Upper lobe of left lung (tissue), 6 donors: Measurements from ENCODE around the gene SLC27A1. TPM values are rescaled to one million over a fixed set of nuclear protein-coding genes. Genes with fewer than 3 reads are reported as not detected.

Source experiments
- ATAC-seq, 2 donors: fragments of 200-7000 bp; cut with Tn5 transposase; one replicate each; pipeline ENCODE4 v1.9.1; 2022; ENCODE audit warnings: mild to moderate bottlenecking in 2 of 2, moderate library complexity in 2 of 2; ENCODE audit not compliant: low FRiP score in 2 of 2
- DNase-seq, 2 donors: peaks; one replicate each; pipeline ENCODE4 v3.0.0-alpha.2; 2019 to 2020
- H3K27ac ChIP-seq, 4 donors: fragments of 200-600 bp; sonication (generic); one replicate each; pipeline ENCODE4 v1.5.1; 2016 to 2019
- H3K27me3 ChIP-seq, 4 donors: fragments of 200-600 bp; sonication (generic); one replicate each; pipeline ENCODE4 v1.5.1; 2017 to 2019
- H3K36me3 ChIP-seq, 4 donors: fragments of 200-600 bp; sonication (generic); one replicate each; pipeline ENCODE4 v1.5.1; 2016 to 2019
- H3K4me1 ChIP-seq, 4 donors: fragments of 200-600 bp; sonication (generic); one replicate each; pipeline ENCODE4 v1.5.1; 2018 to 2019
- H3K4me3 ChIP-seq, 4 donors: fragments of 200-600 bp; sonication (generic); one replicate each; pipeline ENCODE4 v1.5.1; 2017 to 2019; ENCODE audit warnings: mild to moderate bottlenecking in 2 of 4, moderate library complexity in 1 of 4
- H3K9me3 ChIP-seq, 4 donors: fragments of 200-600 bp; sonication (generic); one replicate each; pipeline ENCODE4 v1.5.1; 2018 to 2019
- EP300 ChIP-seq, 4 donors: sonication (generic); formaldehyde crosslinking; IDR thresholded peaks; one replicate each; pipeline ENCODE4 v1.5.1; 2017; ENCODE audit warnings: antibody characterized with exemption in 4 of 4, control low read depth in 2 of 4
- POLR2A ChIP-seq, 4 donors: fragments of 450-650 bp; IDR thresholded peaks; one replicate each; pipeline ENCODE4 v1.5.1; 2016 to 2017; ENCODE audit warnings: antibody characterized with exemption in 4 of 4, mild to moderate bottlenecking in 2 of 4
- POLR2AphosphoS5 ChIP-seq, 2 donors: sonication (generic); formaldehyde crosslinking; IDR thresholded peaks; one replicate each; pipeline ENCODE4 v1.5.1; 2017; ENCODE audit warnings: antibody characterized with exemption in 2 of 2
- WGBS, 2 donors: methylation state at CpG; one replicate each; pipeline ENCODE4 v1.1.5; 2017 to 2018; 5-methylcytosine and 5-hydroxymethylcytosine counted together
- total RNA-seq, 6 donors: library from RNA; depleted of rRNA in 4 of 6; stranded (reverse); fragments of >200 nt in 4 of 6; gene quantifications; one replicate each; pipeline versions ENCODE4 v1.1.0 to v1.2.1, GENCODE V29; 2016 to 2021
- TF ChIP-seq, protein P1 (sequence below), 6 experiments: fragments of 450-650 bp in 4 of 6; fragments of 200-600 bp in 2 of 6; sonication (generic) in 2 of 6; IDR thresholded peaks; one replicate each; pipeline ENCODE4 v1.5.1; 2016 to 2019; ENCODE audit warnings: antibody characterized with exemption in 6 of 6
- donor health status: DM: no; HTN: no; CAD: no; lungs with moderate emphysema.
- donor health status: DM: no; HTN: yes; CAD: no; lungs with severe emphysema.

SLC27A1 gene
- total RNA-seq, 6 donors from 2014 or later, result 21.0 to 88.0 (median 30.8) TPM

DNA sequence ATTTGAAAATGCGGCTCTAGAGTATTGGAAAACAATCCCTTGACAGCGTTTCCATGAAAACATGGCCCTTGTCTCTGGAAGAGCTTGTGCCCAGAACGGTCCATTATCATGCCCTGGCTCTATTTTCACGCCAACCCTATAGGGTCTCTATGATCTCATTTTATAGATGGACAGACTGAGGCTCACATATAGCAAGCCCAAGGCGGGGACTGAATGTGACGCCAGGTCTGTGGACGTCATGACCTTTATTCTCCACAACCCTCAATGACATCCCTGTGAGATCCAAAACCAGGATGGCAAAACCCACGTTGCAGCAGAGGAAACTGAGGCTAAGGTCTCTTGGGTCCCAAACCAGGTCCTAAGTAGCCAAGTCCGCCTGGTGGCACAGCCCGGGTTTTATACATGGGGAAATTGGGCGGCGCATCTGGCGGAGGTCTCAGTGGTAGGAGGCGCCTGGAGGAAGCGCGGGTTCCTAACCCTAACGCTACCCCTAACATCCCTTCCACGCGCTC lies 84.7 kb downstream of the SLC27A1 start:
- Histone ChIP-seq H3K4me1 (peaks cover 20 to 39% (median 30%) of the 10 kb centered on the region in 4 donors), H3K4me3 (peak overlapping the region in 3 of 4 donors; percentile 80 to 97 (median 86)), H3K36me3 (peaks cover 0 to 10% (median 10%) of the 10 kb centered on the region in 4 donors), H3K27ac (peak overlapping the region; percentile 72 to 95 (median 86)), H3K27me3 (no peaks in the 10 kb centered on the region), H3K9me3 (no peaks in the 10 kb centered on the region)
- WGBS, 2 donors, result 17 to 31% methylated on average over 8 to 13 of the region's 19 CpGs
- ATAC-seq (no peak), DNase-seq (no peak)
- no peak for TF ChIP-seq POLR2A (IDR thresholded peaks at IDR 0.05)
- TF ChIP-seq EP300 (IDR thresholded peaks at IDR 0.05), result no peak
- TF ChIP-seq POLR2AphosphoS5 (IDR thresholded peaks at IDR 0.05), result no peak
- TF ChIP-seq, protein P1, sequence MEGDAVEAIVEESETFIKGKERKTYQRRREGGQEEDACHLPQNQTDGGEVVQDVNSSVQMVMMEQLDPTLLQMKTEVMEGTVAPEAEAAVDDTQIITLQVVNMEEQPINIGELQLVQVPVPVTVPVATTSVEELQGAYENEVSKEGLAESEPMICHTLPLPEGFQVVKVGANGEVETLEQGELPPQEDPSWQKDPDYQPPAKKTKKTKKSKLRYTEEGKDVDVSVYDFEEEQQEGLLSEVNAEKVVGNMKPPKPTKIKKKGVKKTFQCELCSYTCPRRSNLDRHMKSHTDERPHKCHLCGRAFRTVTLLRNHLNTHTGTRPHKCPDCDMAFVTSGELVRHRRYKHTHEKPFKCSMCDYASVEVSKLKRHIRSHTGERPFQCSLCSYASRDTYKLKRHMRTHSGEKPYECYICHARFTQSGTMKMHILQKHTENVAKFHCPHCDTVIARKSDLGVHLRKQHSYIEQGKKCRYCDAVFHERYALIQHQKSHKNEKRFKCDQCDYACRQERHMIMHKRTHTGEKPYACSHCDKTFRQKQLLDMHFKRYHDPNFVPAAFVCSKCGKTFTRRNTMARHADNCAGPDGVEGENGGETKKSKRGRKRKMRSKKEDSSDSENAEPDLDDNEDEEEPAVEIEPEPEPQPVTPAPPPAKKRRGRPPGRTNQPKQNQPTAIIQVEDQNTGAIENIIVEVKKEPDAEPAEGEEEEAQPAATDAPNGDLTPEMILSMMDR (IDR thresholded peaks at IDR 0.05), result no peak

DNA sequence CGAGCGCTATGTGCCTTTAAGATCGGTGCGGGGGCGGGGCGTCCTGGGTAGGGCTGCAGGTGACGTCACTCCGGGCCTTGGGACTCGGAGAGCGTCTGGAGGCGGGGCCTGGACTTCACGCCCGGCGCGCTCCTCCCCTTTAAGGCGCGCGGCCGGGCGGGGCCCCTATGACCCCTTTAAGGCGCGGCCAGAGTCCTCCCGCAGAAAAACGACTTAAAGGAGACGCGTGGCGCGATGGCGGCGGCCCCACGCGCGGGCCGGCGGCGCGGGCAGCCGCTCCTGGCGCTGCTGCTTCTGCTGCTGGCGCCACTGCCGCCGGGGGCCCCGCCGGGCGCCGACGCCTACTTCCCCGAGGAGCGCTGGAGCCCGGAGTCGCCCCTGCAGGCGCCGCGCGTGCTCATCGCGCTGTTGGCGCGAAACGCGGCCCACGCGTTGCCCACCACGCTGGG lies 85.2 kb downstream of the SLC27A1 start, which contains the start of gene COLGALT1:
Gene COLGALT1 (plus strand): TSS at position 170 of the 449 bp plus-strand sequence. CDS start 65 bp downstream, at position 235.
- peak within 1 kb of the TSS; percentile 72 to 95 (median 86) for H3K27ac ChIP-seq
- peaks cover 0 to 15% (median 13%) of the 10 kb centered on the region in 4 donors for H3K36me3 ChIP-seq
- peak; percentile 97 to 98 for ATAC-seq
- TF ChIP-seq, protein P1 (IDR thresholded peaks at IDR 0.05), result no peak
- TF ChIP-seq POLR2A (IDR thresholded peaks at IDR 0.05) (peak in 3 of 4 donors; percentile 14 to 63 (median 39)), POLR2AphosphoS5 (IDR thresholded peaks at IDR 0.05) (peak; percentile 25 to 56)
- H3K4me3 ChIP-seq, result peak within 1 kb of the TSS; percentile 80 to 97 (median 88)
- 0% methylated on average over 36 of the region's 64 CpGs; no CpG with 5 or more reads in 1 of the 2 donors for WGBS, 2 donors
- H3K9me3 ChIP-seq, result no peaks in the 10 kb centered on the region
- peaks cover 20 to 41% (median 32%) of the 10 kb centered on the region in 4 donors for H3K4me1 ChIP-seq
- DNase-seq, result peak; percentile 99 to 100
- no peaks in the 10 kb centered on the region for H3K27me3 ChIP-seq

Other genes with a start within 250 kb of the SLC27A1 start
- 10 to 100 TPM; 12.3 to 37.7 (median 25.8) TPM for gene OCEL1, start 244.3 kb upstream of the SLC27A1 start, total RNA-seq
- gene NR2F6, start 224.6 kb upstream of the SLC27A1 start, total RNA-seq, result 10 to 100 TPM; 55.5 to 86.8 (median 63.1) TPM
- gene USHBP1, start 205.8 kb upstream of the SLC27A1 start, total RNA-seq, result 10 to 100 TPM in 4 of 6 donors, 1 to 10 TPM in 2; 9.1 to 21.4 (median 10.7) TPM
- gene BABAM1, start 203.1 kb upstream of the SLC27A1 start, total RNA-seq, result 10 to 100 TPM; 45.1 to 95.3 (median 82.3) TPM
- gene ANKLE1, start 188.6 kb upstream of the SLC27A1 start, total RNA-seq, result 10 to 100 TPM in 1 of 6 donors, 1 to 10 TPM in 3, under 1 TPM in 2; 0.57 to 13.6 (median 1.4) TPM
- gene ABHD8, start 167.1 kb upstream of the SLC27A1 start, total RNA-seq, result 10 to 100 TPM; 19.7 to 23.4 (median 21.2) TPM
- 100 to 1,000 TPM in 5 of 6 donors, 10 to 100 TPM in 1; 98.3 to 176 (median 122) TPM for gene MRPL34, start 164.7 kb upstream of the SLC27A1 start, total RNA-seq
- 10 to 100 TPM; 11.5 to 42.8 (median 28.4) TPM for gene DDA1, start 161.0 kb upstream of the SLC27A1 start, total RNA-seq
- gene ANO8, start 135.7 kb upstream of the SLC27A1 start, total RNA-seq, result 10 to 100 TPM in 4 of 6 donors, 1 to 10 TPM in 2; 9.0 to 45.1 (median 16.4) TPM
- 10 to 100 TPM; 14.9 to 95.3 (median 26.4) TPM for gene GTPBP3, start 133.0 kb upstream of the SLC27A1 start, total RNA-seq
- 100 to 1,000 TPM in 1 of 6 donors, 10 to 100 TPM in 1, 1 to 10 TPM in 4; 1.0 to 103 (median 6.9) TPM for gene PLVAP, start 93.2 kb upstream of the SLC27A1 start, total RNA-seq
- gene CCDC194, start 76.3 kb upstream of the SLC27A1 start, total RNA-seq, result 1 to 10 TPM in 2 of 6 donors, under 1 TPM in 1, not detected in 3; 0.83 to 2.2 (median 2.1) TPM
- 100 to 1,000 TPM in 1 of 6 donors, 10 to 100 TPM in 5; 30.4 to 197 (median 74.1) TPM for gene BST2, start 64.9 kb upstream of the SLC27A1 start, total RNA-seq
- 10 to 100 TPM; 25.1 to 55.2 (median 49.1) TPM for gene MVB12A, start 50.5 kb upstream of the SLC27A1 start, total RNA-seq
- gene TMEM221, start 21.9 kb upstream of the SLC27A1 start, total RNA-seq, result under 1 TPM in 1 of 6 donors, not detected in 5; 0.14 TPM
- gene NXNL1, start 9.6 kb upstream of the SLC27A1 start, total RNA-seq, result not detected
- gene PGLS, start 41.1 kb downstream of the SLC27A1 start, total RNA-seq, result 100 to 1,000 TPM in 3 of 6 donors, 10 to 100 TPM in 3; 50.6 to 117 (median 99.7) TPM
- 100 to 1,000 TPM in 4 of 6 donors, 10 to 100 TPM in 2; 58.3 to 151 (median 116) TPM for gene COLGALT1, start 85.1 kb downstream of the SLC27A1 start, total RNA-seq
- gene UNC13A, start 217.8 kb downstream of the SLC27A1 start, total RNA-seq, result under 1 TPM in 5 of 6 donors, not detected in 1; under 0.01 to 0.54 (median 0.33) TPM
- 10 to 100 TPM; 23.6 to 87.9 (median 63.7) TPM for gene MAP1S, start 249.0 kb downstream of the SLC27A1 start, total RNA-seq